NCI-H82 (cell line): Measurements from ENCODE around the gene SEL1L2.
A peak's percentile ranks its signal among the peaks of the same experiment; 100 is the strongest.

ENCODE experiments used
- DNase-seq: peaks from one replicate; lab custom pipeline; 2025; lab: John Stamatoyannopoulos, UW

The SEL1L2 gene

GRCh38 chr20:13929836-13930235 lies 60.6 kb downstream of the SEL1L2 start:
- DNase-seq = peak; percentile 11

DNA sequence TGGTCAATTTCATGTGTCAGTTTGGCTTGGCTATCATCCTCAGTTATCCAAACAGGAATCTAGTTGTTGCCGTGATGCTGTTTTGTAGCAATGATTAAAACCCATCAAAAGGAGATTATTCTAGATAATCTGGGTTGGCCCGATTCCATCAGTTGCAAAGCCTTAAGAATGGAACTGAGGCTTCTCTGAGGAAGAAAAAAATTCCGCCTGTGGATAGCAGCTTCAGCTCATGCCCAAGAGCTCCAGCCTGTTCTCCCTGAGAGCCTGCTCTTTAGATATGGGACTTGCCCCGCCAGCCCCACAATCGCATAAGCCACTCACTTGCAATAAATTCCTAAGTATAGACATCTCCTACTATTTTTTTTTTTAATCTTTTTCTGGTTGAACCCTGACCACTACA lies 61.5 kb downstream of the SEL1L2 start:
- DNase-seq = peak; percentile 95

- no peak for DNase-seq
These were observed 63.2 kb downstream of the SEL1L2 start for GRCh38 chr20:13927171-13927570.

- no peak for DNase-seq
These were observed 68.2 kb downstream of the SEL1L2 start for GRCh38 chr20:13922241-13922640.

DNA sequence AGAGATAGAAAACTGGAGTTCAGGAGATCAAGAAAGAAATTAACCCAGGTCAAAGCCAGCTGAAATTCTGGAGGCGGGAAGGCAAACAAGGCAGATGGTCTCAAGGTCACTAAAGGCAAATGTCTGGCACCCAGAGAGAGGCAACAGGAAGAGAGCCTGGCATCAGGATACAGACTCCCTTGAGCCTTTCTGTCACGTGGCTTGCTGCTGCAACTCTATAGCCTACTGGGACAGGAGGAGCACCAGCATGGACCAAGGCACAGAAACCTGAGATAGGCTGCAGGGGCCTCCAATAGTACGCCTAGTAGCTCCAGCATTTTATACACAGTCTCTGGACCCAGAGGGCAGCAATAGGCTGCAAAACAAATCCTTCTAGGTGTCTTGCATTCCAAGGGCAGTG lies 75.1 kb downstream of the SEL1L2 start:
- peak; percentile 46 for DNase-seq

DNA sequence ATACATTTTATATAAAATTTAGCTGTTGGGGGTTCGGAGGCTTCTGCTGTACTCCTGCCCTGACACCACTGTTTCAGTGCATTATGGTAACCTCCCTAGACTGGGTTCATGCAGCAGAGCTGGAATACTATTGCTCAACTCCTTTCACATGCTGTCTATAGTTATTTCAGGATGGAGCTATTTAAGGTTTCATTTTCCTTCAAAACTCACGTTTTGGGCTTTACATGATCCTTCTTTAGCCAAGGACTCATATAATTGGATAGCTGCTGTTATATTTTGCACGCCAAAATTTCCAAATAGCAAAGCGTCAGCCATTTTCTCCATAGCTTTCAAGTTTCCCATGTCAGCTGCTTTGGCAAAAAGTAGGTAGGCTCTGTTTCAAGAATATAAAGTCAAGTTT lies 76.8 kb downstream of the SEL1L2 start:
- DNase-seq = no peak

GRCh38 chr20:13913131-13913530 lies 77.3 kb downstream of the SEL1L2 start:
- no peak for DNase-seq

GRCh38 chr20:13910492-13910891 lies 79.9 kb downstream of the SEL1L2 start:
- no peak for DNase-seq

DNA sequence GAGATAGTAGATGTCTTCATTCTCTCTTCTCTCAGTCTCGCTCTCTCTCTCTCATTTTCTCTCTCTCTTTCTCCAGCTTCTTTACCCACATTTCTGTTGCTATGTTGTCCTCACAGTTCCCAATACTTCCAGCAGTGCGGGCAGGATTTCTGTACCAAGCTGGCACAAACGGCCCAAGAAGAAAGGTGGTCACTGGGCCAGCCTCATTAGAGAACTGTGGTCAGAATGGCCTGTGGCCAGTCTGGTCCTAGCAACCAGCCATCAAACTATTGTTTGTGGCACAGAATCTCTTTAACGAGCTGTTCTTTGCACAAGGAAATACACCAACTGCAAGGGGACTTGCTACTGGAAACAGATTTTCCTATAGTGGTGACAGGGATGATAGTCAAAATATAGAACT lies 81.3 kb downstream of the SEL1L2 start:
- no peak for DNase-seq

- DNase-seq = no peak
These were observed 85.6 kb downstream of the SEL1L2 start for GRCh38 chr20:13904766-13905165.

- DNase-seq = peak; percentile 26
These were observed 89.9 kb downstream of the SEL1L2 start for GRCh38 chr20:13900496-13900895.

GRCh38 chr20:13898012-13898612 lies 92.3 kb downstream of the SEL1L2 start:
- DNase-seq = peak; percentile 42

DNA sequence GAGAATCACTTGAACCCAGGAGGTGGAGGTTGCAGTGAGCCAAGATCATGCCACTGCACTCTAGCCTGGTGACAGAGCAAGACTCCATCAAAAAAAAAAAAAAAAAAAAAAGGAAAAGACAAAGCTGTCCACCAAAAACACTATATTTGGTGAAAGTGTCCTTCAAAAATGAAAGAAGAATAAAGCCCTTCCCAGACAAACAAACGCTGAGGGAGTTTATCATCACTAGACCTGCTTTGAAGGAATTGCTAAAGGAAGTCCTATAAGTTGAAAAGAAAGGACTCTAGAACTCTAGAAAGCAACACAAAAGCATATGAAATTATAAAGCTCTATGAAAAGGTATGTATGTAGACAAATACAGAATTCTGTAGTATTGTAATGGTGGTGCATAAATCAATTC lies 98.8 kb downstream of the SEL1L2 start:
- DNase-seq = no peak

DNA sequence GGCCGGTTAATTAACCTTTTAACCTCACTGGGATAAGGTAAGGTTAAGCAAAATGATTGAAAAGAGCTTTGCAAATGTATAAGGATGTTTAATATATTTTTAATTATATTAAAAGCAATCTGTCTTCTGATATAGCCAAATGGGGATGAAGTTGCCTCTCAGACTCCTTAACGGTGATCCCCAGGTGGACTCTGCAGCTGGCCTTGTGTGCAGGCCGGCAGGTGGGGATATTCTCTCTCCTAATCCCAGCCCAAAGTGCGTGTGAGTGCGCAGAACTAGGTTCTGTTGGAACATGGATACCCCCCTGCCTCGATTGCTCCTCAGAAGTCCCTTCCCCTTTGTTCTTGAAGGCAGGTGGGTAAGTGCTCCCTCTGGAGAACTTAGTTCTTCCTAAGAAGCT lies 105.6 kb downstream of the SEL1L2 start:
- no peak for DNase-seq

- DNase-seq = peak; percentile 45
These were observed 107.0 kb downstream of the SEL1L2 start for GRCh38 chr20:13883425-13883824.

- no peak for DNase-seq
These were observed 111.8 kb downstream of the SEL1L2 start for GRCh38 chr20:13878566-13878965.

DNA sequence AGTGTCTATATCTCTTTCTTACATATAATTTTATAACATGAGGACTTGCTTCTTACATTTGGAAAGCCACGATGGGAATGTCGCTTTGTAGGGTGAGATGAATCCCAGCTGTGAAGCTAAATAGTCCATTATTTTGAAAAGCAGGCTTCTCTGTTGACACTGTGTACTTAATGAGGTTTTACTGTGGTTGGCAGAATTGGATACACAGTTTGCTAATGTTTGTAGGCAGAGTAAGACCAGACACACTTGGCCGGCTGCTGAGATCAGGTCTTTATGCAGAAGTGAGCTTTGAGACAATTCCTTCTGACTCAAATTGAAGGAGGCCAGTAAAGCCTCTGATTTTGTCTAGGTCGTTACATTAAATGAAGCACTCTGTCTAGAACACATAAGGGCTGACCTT lies 112.6 kb downstream of the SEL1L2 start:
- DNase-seq = no peak

DNA sequence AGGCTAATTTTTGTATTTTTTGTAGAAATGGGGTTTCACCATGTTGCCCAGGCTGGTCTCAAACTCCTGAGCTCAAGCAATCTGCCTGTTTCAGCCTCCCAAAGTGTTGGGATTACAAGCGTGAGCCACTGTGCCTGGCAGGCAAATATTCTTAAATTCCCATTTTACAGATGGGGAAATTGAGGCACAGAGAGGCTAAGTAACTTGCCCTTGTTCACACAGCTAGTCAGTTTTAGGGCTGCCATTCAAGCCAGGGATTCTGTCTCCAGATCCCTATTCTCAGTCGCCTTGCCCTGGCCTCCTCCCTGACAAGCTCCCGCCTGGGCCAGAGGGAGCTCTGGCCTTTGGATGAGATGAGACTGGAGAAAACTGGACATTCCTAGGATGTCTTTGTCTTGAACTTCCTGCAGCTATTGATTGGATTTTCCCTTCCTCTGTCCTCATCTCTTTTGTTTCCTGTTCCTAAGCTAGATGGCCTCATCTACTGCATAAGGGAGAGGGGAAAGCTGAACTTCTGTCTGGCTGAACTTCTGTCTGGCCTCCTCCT lies 115.1 kb downstream of the SEL1L2 start:
- DNase-seq = no peak

DNA sequence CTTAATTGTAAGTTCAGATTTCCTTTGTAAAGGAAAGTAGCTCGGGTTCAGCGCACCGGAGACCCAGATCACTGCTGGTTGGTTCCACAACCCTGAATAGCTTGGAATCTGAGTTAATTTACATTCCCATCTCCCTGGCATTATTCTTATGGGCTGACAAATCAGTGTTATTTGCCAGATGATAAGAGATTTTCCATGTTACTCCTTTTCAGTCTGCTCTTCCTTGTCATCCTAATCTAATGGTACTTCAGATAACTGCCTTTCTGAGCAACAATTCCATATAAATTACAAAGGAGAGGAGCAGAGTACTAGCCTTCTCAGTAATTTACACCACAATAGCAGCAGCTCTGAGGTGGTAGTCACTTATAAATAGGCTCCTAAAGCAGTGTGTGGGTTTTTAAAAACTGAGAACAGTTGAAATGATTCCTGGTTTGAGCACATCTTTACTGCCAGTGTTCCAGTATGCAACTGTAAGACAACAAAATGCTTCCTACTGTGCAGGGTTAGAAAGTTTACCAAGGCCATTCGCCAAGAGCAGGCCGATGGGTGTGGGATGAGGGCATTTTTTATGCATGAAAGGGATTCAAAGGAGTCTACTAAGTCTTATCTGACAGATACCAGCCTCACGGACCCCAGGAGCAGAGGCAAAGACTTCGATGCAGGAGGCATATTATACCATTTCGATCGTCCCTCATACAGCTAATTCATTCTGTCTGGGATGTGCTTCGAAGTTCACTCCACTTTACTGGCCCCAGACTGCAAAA lies 115.8 kb downstream of the SEL1L2 start:
- DNase-seq = no peak

GRCh38 chr20:13873831-13874230 lies 116.6 kb downstream of the SEL1L2 start:
- DNase-seq = no peak

- DNase-seq = peak; percentile 21
These were observed 120.2 kb downstream of the SEL1L2 start for GRCh38 chr20:13870170-13870748.

DNA sequence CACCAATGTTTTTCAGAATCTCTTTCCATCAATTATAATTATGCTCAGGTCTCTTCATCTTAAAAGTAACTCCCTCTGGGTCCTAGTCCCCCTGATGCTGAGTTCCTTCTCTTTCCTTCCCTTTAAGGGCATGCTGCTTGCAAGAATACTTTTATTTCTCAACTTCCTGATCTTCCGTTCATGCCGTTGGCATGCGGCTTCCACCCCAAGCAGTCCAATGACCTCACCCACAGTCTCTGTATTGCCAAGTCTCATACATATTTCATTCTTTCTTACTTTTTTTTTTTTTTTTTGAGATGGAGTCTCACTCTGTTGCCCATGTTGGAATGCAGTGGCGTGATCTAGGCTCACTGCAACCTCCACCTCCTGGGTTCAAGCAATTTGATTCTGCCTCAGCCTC lies 122.1 kb downstream of the SEL1L2 start:
- no peak for DNase-seq

DNA sequence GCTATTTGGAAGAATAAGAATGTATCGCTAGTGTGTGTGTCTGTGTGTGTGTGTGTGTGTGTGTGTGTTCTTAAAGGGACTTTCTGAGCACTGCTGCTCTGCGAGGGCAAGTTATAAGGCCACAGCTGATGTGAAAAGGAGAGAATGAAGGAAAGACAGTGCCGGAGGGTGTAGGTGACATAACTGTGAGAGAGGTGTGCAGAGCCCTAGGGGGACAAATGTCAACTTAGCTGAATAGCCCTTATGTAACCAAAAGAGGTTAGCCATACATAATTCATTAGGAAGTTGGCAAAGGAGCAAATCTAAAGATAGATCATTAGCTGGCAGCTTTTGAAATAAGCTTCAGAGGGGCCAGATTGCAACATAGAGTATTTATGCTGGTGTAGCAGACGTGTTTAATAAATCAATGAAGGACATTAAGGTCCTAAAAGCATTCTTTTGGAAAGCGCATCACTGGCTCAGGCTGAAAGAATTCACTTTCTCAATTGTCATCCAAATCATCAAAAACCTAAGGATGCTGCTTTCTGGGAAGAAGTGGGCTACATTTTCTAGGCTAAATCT lies 124.5 kb downstream of the SEL1L2 start:
- no peak for DNase-seq
